HepG2 (cell line): ENCODE data around the gene EMP2. TPM values are rescaled to one million over a fixed set of nuclear protein-coding genes. Genes with fewer than 3 reads are reported as not detected.

Experiments used
- ATF3 ChIP-seq: sonication (generic); formaldehyde crosslinking; IDR thresholded peaks from 2 replicates; pipeline ENCODE4 v1.4.0; 2020; ENCODE audit warnings: missing genetic modification reagents
- CCDC6 ChIP-seq: sonication (generic); formaldehyde crosslinking; IDR thresholded peaks from 2 replicates; pipeline ENCODE4 v1.8.1; 2022; ENCODE audit warnings: mild to moderate bottlenecking, missing genetic modification reagents, moderate library complexity
- LCORL ChIP-seq, 2 experiments: fragments of 450-650 bp in 1 of 2; sonication (generic) in 1 of 2; formaldehyde crosslinking in 1 of 2; IDR thresholded peaks; 2 replicates each; pipeline versions ENCODE4 v1.5.0 to v1.6.1; 2017 to 2020; ENCODE audit warnings: antibody characterized with exemption in 1 of 2, missing genetic modification reagents in 1 of 2
- MEIS1 ChIP-seq: sonication (generic); formaldehyde crosslinking; IDR thresholded peaks from 2 replicates; pipeline ENCODE4 v1.9.0; 2021; ENCODE audit warnings: mild to moderate bottlenecking, missing genetic modification reagents, moderate library complexity, borderline replicate concordance
- PHF5A ChIP-seq: IDR thresholded peaks from one replicate; pipeline ENCODE4 v1.6.1; 2018; ENCODE audit warnings: low read depth, missing genetic modification reagents; ENCODE audit not compliant: unreplicated experiment
- POGK ChIP-seq: sonication (generic); formaldehyde crosslinking; conservative IDR thresholded peaks from 2 replicates; pipeline ENCODE4 v1.8.0; 2022; ENCODE audit warnings: mild to moderate bottlenecking, moderate library complexity, missing genetic modification reagents
- PRPF4 ChIP-seq: fragments of 200-400 bp; formaldehyde crosslinking; IDR thresholded peaks from 2 replicates; pipeline ENCODE4 v1.6.1; 2016; ENCODE audit warnings: low read length, low read depth; ENCODE audit not compliant: poor library complexity, severe bottlenecking
- SAP130 ChIP-seq: IDR thresholded peaks from 2 replicates; pipeline ENCODE4 v1.6.1; 2016; ENCODE audit warnings: low read depth
- SOX5 ChIP-seq: IDR thresholded peaks from 2 replicates; pipeline ENCODE4 v1.6.1; 2016; ENCODE audit warnings: borderline replicate concordance
- TOE1 ChIP-seq: sonication (generic); formaldehyde crosslinking; IDR thresholded peaks from 2 replicates; pipeline ENCODE4 v1.4.0; 2020; ENCODE audit warnings: mild to moderate bottlenecking, missing genetic modification reagents
- U2AF2 ChIP-seq: fragments of 200-400 bp; formaldehyde crosslinking; IDR thresholded peaks from 2 replicates; pipeline ENCODE4 v1.6.1; 2017; ENCODE audit warnings: low read depth, mild to moderate bottlenecking, low read length
- ZFYVE20 ChIP-seq: sonication (generic); formaldehyde crosslinking; IDR thresholded peaks from 2 replicates; pipeline ENCODE4 v1.8.0; 2023; ENCODE audit warnings: low read depth, mild to moderate bottlenecking, moderate library complexity, missing genetic modification reagents, borderline replicate concordance
- ZNF136 ChIP-seq: sonication (generic); formaldehyde crosslinking; IDR thresholded peaks from 2 replicates; pipeline ENCODE4 v1.8.1; 2022; ENCODE audit warnings: low read depth, mild to moderate bottlenecking, moderate library complexity, missing genetic modification reagents
- ZNF343 ChIP-seq: sonication (generic); formaldehyde crosslinking; IDR thresholded peaks from 2 replicates; pipeline ENCODE4 v1.4.0; 2020; ENCODE audit warnings: mild to moderate bottlenecking, missing genetic modification reagents
- ZNF598 ChIP-seq: sonication (generic); formaldehyde crosslinking; IDR thresholded peaks from 2 replicates; pipeline ENCODE4 v1.5.1; 2020; ENCODE audit warnings: mild to moderate bottlenecking, missing genetic modification reagents, borderline replicate concordance
- ZNF703 ChIP-seq: sonication (generic); formaldehyde crosslinking; IDR thresholded peaks from 2 replicates; pipeline ENCODE4 v1.5.1; 2020; ENCODE audit warnings: missing genetic modification reagents, mild to moderate bottlenecking, moderate library complexity, borderline replicate concordance
- ZNF772 ChIP-seq: sonication (generic); formaldehyde crosslinking; IDR thresholded peaks from 2 replicates; pipeline ENCODE4 v1.5.0; 2020; ENCODE audit warnings: mild to moderate bottlenecking, missing genetic modification reagents
- ZSCAN5A ChIP-seq: sonication (generic); formaldehyde crosslinking; IDR thresholded peaks from 2 replicates; pipeline ENCODE4 v1.8.0; 2022; ENCODE audit warnings: mild to moderate bottlenecking, missing genetic modification reagents, borderline replicate concordance
- polyA plus RNA-seq, 8 experiments: library from polyadenylated mRNA; depleted of rRNA in 3 of 8; stranded (reverse) in 7 of 8; unstranded in 1 of 8; fragments of >200 nt; fragmentation: Illumina TruSeq in 4 of 8; extraction: Trizol in 4 of 8; gene quantifications; 2 replicates each; pipeline versions ENCODE4 v1.2.1 to v1.2.3, GENCODE V29; 2011 to 2016; ENCODE audit warnings: low read depth in 4 of 8, missing spikeins in 1 of 8, mixed read lengths in 1 of 8; ENCODE audit not compliant: insufficient read depth in 1 of 8
- total RNA-seq, 5 experiments: library from RNA; depleted of rRNA; stranded (reverse); fragments of >200 nt; fragmentation: Illumina TruSeq; extraction: Trizol; gene quantifications; 2 replicates each; pipeline ENCODE4 v1.2.3, GENCODE V29; 2016; ENCODE audit warnings: low read depth in 1 of 5

EMP2 gene
- total and polyA plus RNA-seq, 2 of the 13 experiments (the other 11 are each of a cell fraction or from before 2014, with no cell fraction given) = 24.6 to 91.2 TPM

GRCh38 chr16:10601444-10602408 is 21.3 kb upstream of the EMP2 start (continued):
- no peak for TF ChIP-seq PHF5A
- no peak for TF ChIP-seq U2AF2
- no peak for TF ChIP-seq ZNF136
- TF ChIP-seq ZNF703 (CRISPR knock-in tag) = no peak
- no peak for TF ChIP-seq MEIS1
- peak; percentile 88 for TF ChIP-seq SOX5
- peak; percentile 80; the same call in 1 of the 2 replicates for TF ChIP-seq ZNF598 (CRISPR knock-in tag)
- TF ChIP-seq LCORL (IDR thresholded peaks at IDR 0.05) = no peak
- TF ChIP-seq LCORL (CRISPR knock-in tag; IDR thresholded peaks at IDR 0.05) = peak; percentile 96
- TF ChIP-seq ZSCAN5A = no peak
- TF ChIP-seq ZFYVE20 (CRISPR knock-in tag) = no peak
- TF ChIP-seq PRPF4 = no peak
- TF ChIP-seq ZNF343 (CRISPR knock-in tag) = no peak
- peak; percentile 72 for TF ChIP-seq SAP130 (CRISPR knock-in tag)
- TF ChIP-seq ATF3 = no peak
- peak; percentile 27; the same call in 1 of the 2 replicates for TF ChIP-seq ZNF772
- TF ChIP-seq POGK = no peak
- TF ChIP-seq TOE1 (CRISPR knock-in tag) = no peak
- no peak; the same call in 1 of the 2 replicates for TF ChIP-seq CCDC6 (CRISPR knock-in tag)
